C4-2B (cell line): ENCODE results near the gene WSB1.

Experiments used
- H3K27ac ChIP-seq: fragments of 450-650 bp; 2 replicates; pipeline ENCODE4 v1.5.1; 2017
- CTCF ChIP-seq: fragments of 450-650 bp; conservative IDR thresholded peaks from 2 replicates; pipeline ENCODE4 v1.5.1; 2017; ENCODE audit warnings: mild to moderate bottlenecking
- ZFX ChIP-seq: fragments of 450-650 bp; IDR thresholded peaks from 2 replicates; pipeline ENCODE4 v1.6.1; 2017

The WSB1 gene

GRCh38 chr17:27332485-27333409 lies 38.8 kb downstream of the WSB1 start:
- TF ChIP-seq CTCF (peak; percentile 93), ZFX (no peak; the same call in 1 of the 2 replicates)
- peak overlapping the region; percentile 51 for H3K27ac ChIP-seq

- TF ChIP-seq ZFX (no peak), CTCF (no peak)
- peak overlapping the region; percentile 51 for H3K27ac ChIP-seq
Measured at GRCh38 chr17:27333410-27333980, 39.6 kb downstream of the WSB1 start.

- H3K27ac ChIP-seq = no peak overlapping the region
Measured at GRCh38 chr17:27336184-27336583, 42.3 kb downstream of the WSB1 start.

GRCh38 chr17:27338536-27338985 lies 44.6 kb downstream of the WSB1 start:
- no peak for TF ChIP-seq CTCF
- no peak overlapping the region for H3K27ac ChIP-seq

More at GRCh38 chr17:27336184-27336583, 42.3 kb downstream of the WSB1 start:
- no peak for TF ChIP-seq ZFX
- no peak for TF ChIP-seq CTCF

- TF ChIP-seq CTCF = no peak
- TF ChIP-seq ZFX = no peak
- H3K27ac ChIP-seq = no peak overlapping the region
Measured at GRCh38 chr17:27339198-27339835, 45.4 kb downstream of the WSB1 start.

- TF ChIP-seq CTCF = no peak
- no peak for TF ChIP-seq ZFX
- H3K27ac ChIP-seq = no peak overlapping the region
Measured at GRCh38 chr17:27339836-27340550, 46.1 kb downstream of the WSB1 start.
